Vagina (tissue), 2 donors: ENCODE results near the gene GTPBP1. TPM values are rescaled to one million over a fixed set of nuclear protein-coding genes. Genes with fewer than 3 reads are reported as not detected.

Experiments used
- DNase-seq, 2 donors: peaks; one replicate each; pipeline ENCODE4 v3.0.0-alpha.2; 2017; ENCODE audit errors: extremely low spot score in 2 of 2
- H3K27ac ChIP-seq: fragments of 200-600 bp; sonication (generic); one replicate; pipeline ENCODE4 v1.5.1; 2019
- H3K27me3 ChIP-seq: fragments of 200-600 bp; sonication (generic); one replicate; pipeline ENCODE4 v1.5.1; 2019
- H3K36me3 ChIP-seq, 2 donors: fragments of 200-600 bp; sonication (generic); one replicate each; pipeline ENCODE4 v1.5.1; 2017 to 2019
- H3K4me1 ChIP-seq: fragments of 200-600 bp; sonication (generic); one replicate; pipeline ENCODE4 v1.5.1; 2019
- H3K4me3 ChIP-seq, 2 donors: fragments of 200-600 bp; sonication (generic); 1 replicate in 1 of 2; 2 replicates in 1 of 2; pipeline ENCODE4 v1.5.1; 2016 to 2019
- H3K9me3 ChIP-seq: fragments of 200-600 bp; sonication (generic); one replicate; pipeline ENCODE4 v1.5.1; 2019
- CTCF ChIP-seq, 3 experiments: fragments of 450-650 bp in 2 of 3; fragments of 200-600 bp in 1 of 3; sonication (generic) in 1 of 3; IDR thresholded peaks; one replicate each; pipeline ENCODE4 v1.5.1; 2017 to 2019; ENCODE audit warnings: antibody characterized with exemption in 3 of 3, mild to moderate bottlenecking in 2 of 3, moderate library complexity in 2 of 3
- POLR2A ChIP-seq, 2 donors: fragments of 450-650 bp; IDR thresholded peaks; one replicate each; pipeline ENCODE4 v1.6.1; 2017; ENCODE audit warnings: antibody characterized with exemption in 2 of 2, mild to moderate bottlenecking in 2 of 2, moderate library complexity in 2 of 2
- POLR2AphosphoS5 ChIP-seq, 2 donors: sonication (generic); formaldehyde crosslinking; IDR thresholded peaks; one replicate each; pipeline ENCODE4 v1.9.0; 2017; ENCODE audit warnings: antibody characterized with exemption in 2 of 2, mild to moderate bottlenecking in 2 of 2, low read depth in 1 of 2; ENCODE audit not compliant: insufficient read depth in 1 of 2
- intact Hi-C: fragments of 100-400 bp; cut with DNase I; formaldehyde crosslinking; loops from one replicate; pipeline ENCODE4 v1.15.1; 2023
- total RNA-seq: library from RNA; depleted of rRNA; stranded (reverse); fragments of >200 nt; gene quantifications from one replicate; pipeline ENCODE4 v1.2.3, GENCODE V29; 2016

Gene GTPBP1
- total RNA-seq, 1 donor from 2014 or later = 69.5 TPM

- peaks cover 16% of the 10 kb centered on the region for H3K4me1 ChIP-seq
- no peaks in the 10 kb centered on the region for H3K9me3 ChIP-seq
- H3K36me3 ChIP-seq = peaks cover 0 to 56% of the 10 kb centered on the region in 2 donors
- H3K27ac ChIP-seq = no peak overlapping the region
- no peaks in the 10 kb centered on the region for H3K27me3 ChIP-seq
- intact Hi-C loops = no loop called here
- DNase-seq = no peak
- H3K4me3 ChIP-seq = no peak overlapping the region
- TF ChIP-seq POLR2AphosphoS5 (IDR thresholded peaks at IDR 0.05; ENCODE audit: insufficient read depth in 1 of 2, low read depth in 1 of 2) (no peak), CTCF (IDR thresholded peaks at IDR 0.05) (no peak), POLR2A (IDR thresholded peaks at IDR 0.05) (no peak)
These were observed 24.7 kb downstream of the GTPBP1 start for GRCh38 chr22:38730411-38730871.

DNA sequence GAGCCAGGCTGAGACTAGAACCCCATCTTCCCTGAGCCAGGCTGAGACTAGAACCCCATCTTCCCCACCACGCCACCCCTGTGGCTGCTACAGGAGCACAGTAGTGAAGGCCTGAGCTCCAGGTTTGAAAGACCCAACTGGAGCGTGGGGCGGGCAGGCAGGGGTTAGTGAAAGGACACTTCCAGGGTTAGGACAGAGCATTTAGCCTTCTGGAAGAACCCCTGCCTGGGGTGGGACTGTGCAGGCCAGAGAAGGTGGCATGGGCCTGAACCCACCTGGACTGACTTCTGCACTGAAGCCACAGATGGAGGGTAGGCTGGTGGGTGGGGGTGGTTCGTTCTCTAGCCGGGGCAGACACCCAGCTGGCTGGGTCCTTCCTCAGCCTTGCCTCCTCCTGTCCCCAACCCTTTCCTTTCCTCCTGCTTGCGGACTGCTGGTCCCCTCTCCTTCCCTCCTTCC lies 26.0 kb downstream of the GTPBP1 start:
- TF ChIP-seq CTCF (IDR thresholded peaks at IDR 0.05) = no peak
- Histone ChIP-seq H3K27ac (no peak overlapping the region), H3K4me1 (peaks cover 16% of the 10 kb centered on the region), H3K27me3 (no peaks in the 10 kb centered on the region), H3K9me3 (no peaks in the 10 kb centered on the region), H3K36me3 (peaks cover 0 to 54% of the 10 kb centered on the region in 2 donors), H3K4me3 (no peak overlapping the region)
- intact Hi-C loops = no loop called here
- DNase-seq = no peak

DNA sequence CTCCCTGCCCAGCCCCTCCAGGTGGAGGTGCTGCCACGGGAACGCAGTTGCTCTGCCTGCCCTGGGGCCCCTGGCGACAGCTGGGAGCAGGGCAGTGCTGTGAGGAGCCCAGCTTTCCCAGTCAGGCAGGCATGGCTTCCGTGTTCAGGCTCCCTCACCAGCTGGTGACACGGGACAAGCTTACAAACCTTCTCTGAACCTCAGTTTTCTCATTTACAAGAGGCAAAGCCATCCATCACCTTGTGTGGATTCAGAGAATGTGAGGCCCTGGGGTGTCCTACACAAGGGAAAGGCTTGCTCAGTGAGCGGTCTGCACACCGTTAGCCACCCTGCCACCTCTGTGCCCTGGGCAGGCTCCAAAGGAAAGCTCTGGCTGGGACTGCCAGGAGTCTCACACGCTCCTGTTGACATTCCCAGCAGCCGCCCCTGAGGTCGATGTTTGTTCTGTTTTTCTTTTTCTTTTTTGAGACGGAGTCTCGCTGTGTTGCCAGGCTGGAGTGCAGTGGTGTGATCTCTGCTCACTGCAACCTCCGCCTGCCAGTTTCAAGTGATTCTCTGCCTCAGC lies 26.6 kb downstream of the GTPBP1 start:
- Histone ChIP-seq H3K27ac (peak overlapping the region; percentile 33), H3K4me1 (peaks cover 16% of the 10 kb centered on the region), H3K4me3 (no peak overlapping the region), H3K27me3 (no peaks in the 10 kb centered on the region), H3K9me3 (no peaks in the 10 kb centered on the region), H3K36me3 (peaks cover 0 to 54% of the 10 kb centered on the region in 2 donors)
- no peak for TF ChIP-seq POLR2AphosphoS5 (IDR thresholded peaks at IDR 0.05; ENCODE audit: insufficient read depth in 1 of 2, low read depth in 1 of 2)
- TF ChIP-seq POLR2A (IDR thresholded peaks at IDR 0.05) = no peak
- no peak for TF ChIP-seq CTCF (IDR thresholded peaks at IDR 0.05)
- intact Hi-C loops = no loop called here
- no peak for DNase-seq

- peaks cover 0 to 54% of the 10 kb centered on the region in 2 donors for H3K36me3 ChIP-seq
These were observed 27.6 kb downstream of the GTPBP1 start for GRCh38 chr22:38733329-38733723.

More at GRCh38 chr22:38733329-38733723, 27.6 kb downstream of the GTPBP1 start:
- Histone ChIP-seq H3K4me1 (peaks cover 16% of the 10 kb centered on the region), H3K27me3 (no peaks in the 10 kb centered on the region), H3K9me3 (no peaks in the 10 kb centered on the region), H3K4me3 (no peak overlapping the region), H3K27ac (peak overlapping the region; percentile 33)
- no peak for DNase-seq
- TF ChIP-seq POLR2A (IDR thresholded peaks at IDR 0.05) (no peak), POLR2AphosphoS5 (IDR thresholded peaks at IDR 0.05; ENCODE audit: insufficient read depth in 1 of 2, low read depth in 1 of 2) (peak in 1 of 2 donors; percentile 29), CTCF (IDR thresholded peaks at IDR 0.05) (peak; percentile 27 to 61 (median 58))
- intact Hi-C loops = no loop called here
